Dedifferentiated amniotic fluid mesenchymal stem cell (primary cell): Measurements from ENCODE around the gene ZNF723.
"Not testable (repeated sequence)": the region's sequence is repeated elsewhere in the genome, so short reads cannot be mapped to it uniquely, and the experiment has no call there.

Source experiments
- DNase-seq: peaks from one replicate; pipeline ENCODE4 v3.0.0-alpha.2; 2016; ENCODE audit errors: extremely low spot score

Gene ZNF723

GRCh38 chr19:22832031-22832762 lies at the start of gene ZNF723:
ZNF723 (plus strand) TSS chr19:22832291; CDS start chr19:22832380, 89 bp downstream.
- DNase-seq: no peak

GRCh38 chr19:22783651-22784410 lies 48.3 kb upstream of the ZNF723 start, which contains the start of gene ZNF99:
ZNF99 (minus strand) TSS chr19:22784151; CDS start chr19:22784016, 135 bp downstream.
- DNase-seq: no peak

- not testable (repeated sequence) for DNase-seq
Observed at GRCh38 chr19:22792863-22793262, 39.2 kb upstream of the ZNF723 start.

- DNase-seq: no peak
Observed at GRCh38 chr19:22797040-22797439, 35.1 kb upstream of the ZNF723 start.

- DNase-seq: no peak
Observed at GRCh38 chr19:22806418-22806817, 25.7 kb upstream of the ZNF723 start.

- no peak for DNase-seq
Observed at GRCh38 chr19:22807061-22807835, 24.8 kb upstream of the ZNF723 start.

- DNase-seq: no peak
Observed at GRCh38 chr19:22814124-22814523, 18.0 kb upstream of the ZNF723 start.

GRCh38 chr19:22831211-22831610 lies 880 bp upstream of the ZNF723 start:
- DNase-seq: no peak

- DNase-seq: not testable (repeated sequence)
Observed at GRCh38 chr19:22857713-22858320, 25.7 kb downstream of the ZNF723 start.

- DNase-seq: peak; percentile 45
Observed at GRCh38 chr19:22882797-22883196, 50.7 kb downstream of the ZNF723 start.

- no peak for DNase-seq
Observed at GRCh38 chr19:22893855-22894270, 61.8 kb downstream of the ZNF723 start.

GRCh38 chr19:22901431-22902130 lies 69.5 kb downstream of the ZNF723 start:
- no peak for DNase-seq
